22Rv1 (cell line): ENCODE results near the gene IL10RB.

Experiments used
- CTCF ChIP-seq: fragments of 450-650 bp; IDR thresholded peaks from 2 replicates; pipeline ENCODE4 v1.5.1; 2017; ENCODE audit warnings: mild to moderate bottlenecking
- ZFX ChIP-seq: fragments of 450-650 bp; IDR thresholded peaks from 2 replicates; pipeline ENCODE4 v1.6.1; 2017; ENCODE audit warnings: antibody characterized with exemption, borderline replicate concordance

DNA sequence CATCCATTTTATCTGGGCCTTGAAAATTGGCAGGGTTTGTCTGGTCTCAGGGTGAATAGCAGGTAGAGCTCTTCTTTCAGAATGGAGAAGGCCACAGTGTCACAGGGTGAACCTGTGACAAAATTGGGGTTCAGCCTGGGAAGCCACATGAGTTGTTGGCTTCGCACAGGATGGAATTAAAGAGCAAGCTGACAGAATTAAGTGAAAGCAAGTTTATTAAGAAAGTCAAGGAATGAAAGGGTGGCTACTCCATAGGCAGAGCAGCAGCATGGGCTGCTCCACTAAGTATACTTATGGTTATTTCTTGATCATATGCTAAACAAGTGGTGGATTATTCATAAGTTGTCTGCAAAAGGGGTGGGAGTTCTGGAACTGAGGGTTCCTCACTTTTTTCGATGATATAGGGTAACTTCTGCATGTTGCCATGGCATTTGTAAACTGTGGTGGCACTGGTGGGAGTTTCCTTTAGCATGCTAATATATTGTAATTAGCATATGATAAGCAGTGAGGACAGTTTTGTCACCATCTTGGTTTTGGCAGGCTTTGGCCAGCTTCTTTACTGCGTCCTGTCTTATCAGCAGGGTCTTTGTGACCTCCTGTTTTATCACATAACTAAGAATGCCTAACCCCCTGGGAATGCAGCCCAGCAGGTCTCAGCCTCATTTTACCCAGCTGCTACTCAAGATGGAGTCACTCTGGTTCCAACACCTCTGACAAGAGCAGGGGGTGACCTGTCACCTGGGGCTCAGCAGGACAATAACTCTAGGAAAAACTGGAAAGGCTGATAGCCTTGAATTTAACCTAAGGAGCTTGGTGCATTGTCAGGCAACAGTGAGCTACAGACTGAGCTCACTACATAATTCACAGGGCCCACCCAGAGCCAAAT lies 31.3 kb upstream of the IL10RB start:
- TF ChIP-seq CTCF = no peak
- TF ChIP-seq ZFX = no peak
